ENCODE data around the gene SALL4.
"Not testable (repeated sequence)": the region's sequence is repeated elsewhere in the genome, so short reads cannot be mapped to it uniquely, and the experiment has no call there.

DNA sequence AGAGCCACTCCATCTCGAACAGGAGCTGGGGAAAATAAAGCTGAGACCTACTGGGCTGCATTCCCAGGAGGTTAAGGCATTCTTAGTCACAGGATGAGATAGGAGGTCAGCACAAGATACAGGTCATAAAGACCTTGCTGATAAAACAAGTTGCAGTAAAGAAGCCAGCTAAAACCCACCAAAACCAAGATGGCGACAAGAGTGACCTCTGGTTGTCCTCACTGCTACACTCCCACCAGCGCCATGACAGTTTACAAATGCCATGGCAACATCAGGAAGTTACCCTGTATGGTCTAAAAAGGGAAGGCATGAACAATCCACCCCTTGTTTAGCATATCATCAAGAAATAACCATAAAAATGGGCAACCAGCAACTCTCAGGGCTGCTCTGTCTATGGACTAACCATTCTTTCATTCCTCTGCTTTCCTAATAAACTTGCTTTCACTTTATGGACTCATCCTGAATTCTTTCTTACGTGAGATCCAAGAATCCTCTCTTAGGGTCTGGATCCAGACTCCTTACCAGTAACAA lies 24.0 kb downstream of the SALL4 start:
- not testable (repeated sequence) for TF ChIP-seq POLR2AphosphoS5 (IDR thresholded peaks at IDR 0.05; ENCODE audit: low read depth); EZH2 (IDR thresholded peaks at IDR 0.05; ENCODE audit: low read depth, unreplicated experiment); CREB1 (CRISPR knock-in tag; IDR thresholded peaks at IDR 0.05; ENCODE audit: low read depth); JUNB (IDR thresholded peaks at IDR 0.05; ENCODE audit: unreplicated experiment); STAT1 (IDR thresholded peaks at IDR 0.05; ENCODE audit: unreplicated experiment); EZH2phosphoT487 (IDR thresholded peaks at IDR 0.05; ENCODE audit: unreplicated experiment); NANOG (IDR thresholded peaks at IDR 0.05; ENCODE audit: borderline replicate concordance); ZNF331 (CRISPR knock-in tag; IDR thresholded peaks at IDR 0.05; ENCODE audit: low read depth); ZNF114 (CRISPR knock-in tag; IDR thresholded peaks at IDR 0.05)
- TF ChIP-seq, protein P1, sequence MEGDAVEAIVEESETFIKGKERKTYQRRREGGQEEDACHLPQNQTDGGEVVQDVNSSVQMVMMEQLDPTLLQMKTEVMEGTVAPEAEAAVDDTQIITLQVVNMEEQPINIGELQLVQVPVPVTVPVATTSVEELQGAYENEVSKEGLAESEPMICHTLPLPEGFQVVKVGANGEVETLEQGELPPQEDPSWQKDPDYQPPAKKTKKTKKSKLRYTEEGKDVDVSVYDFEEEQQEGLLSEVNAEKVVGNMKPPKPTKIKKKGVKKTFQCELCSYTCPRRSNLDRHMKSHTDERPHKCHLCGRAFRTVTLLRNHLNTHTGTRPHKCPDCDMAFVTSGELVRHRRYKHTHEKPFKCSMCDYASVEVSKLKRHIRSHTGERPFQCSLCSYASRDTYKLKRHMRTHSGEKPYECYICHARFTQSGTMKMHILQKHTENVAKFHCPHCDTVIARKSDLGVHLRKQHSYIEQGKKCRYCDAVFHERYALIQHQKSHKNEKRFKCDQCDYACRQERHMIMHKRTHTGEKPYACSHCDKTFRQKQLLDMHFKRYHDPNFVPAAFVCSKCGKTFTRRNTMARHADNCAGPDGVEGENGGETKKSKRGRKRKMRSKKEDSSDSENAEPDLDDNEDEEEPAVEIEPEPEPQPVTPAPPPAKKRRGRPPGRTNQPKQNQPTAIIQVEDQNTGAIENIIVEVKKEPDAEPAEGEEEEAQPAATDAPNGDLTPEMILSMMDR (conservative IDR thresholded peaks at IDR 0.05; ENCODE audit: low read depth in 2 of 2) = not testable (repeated sequence)
- TF ChIP-seq, protein P2, sequence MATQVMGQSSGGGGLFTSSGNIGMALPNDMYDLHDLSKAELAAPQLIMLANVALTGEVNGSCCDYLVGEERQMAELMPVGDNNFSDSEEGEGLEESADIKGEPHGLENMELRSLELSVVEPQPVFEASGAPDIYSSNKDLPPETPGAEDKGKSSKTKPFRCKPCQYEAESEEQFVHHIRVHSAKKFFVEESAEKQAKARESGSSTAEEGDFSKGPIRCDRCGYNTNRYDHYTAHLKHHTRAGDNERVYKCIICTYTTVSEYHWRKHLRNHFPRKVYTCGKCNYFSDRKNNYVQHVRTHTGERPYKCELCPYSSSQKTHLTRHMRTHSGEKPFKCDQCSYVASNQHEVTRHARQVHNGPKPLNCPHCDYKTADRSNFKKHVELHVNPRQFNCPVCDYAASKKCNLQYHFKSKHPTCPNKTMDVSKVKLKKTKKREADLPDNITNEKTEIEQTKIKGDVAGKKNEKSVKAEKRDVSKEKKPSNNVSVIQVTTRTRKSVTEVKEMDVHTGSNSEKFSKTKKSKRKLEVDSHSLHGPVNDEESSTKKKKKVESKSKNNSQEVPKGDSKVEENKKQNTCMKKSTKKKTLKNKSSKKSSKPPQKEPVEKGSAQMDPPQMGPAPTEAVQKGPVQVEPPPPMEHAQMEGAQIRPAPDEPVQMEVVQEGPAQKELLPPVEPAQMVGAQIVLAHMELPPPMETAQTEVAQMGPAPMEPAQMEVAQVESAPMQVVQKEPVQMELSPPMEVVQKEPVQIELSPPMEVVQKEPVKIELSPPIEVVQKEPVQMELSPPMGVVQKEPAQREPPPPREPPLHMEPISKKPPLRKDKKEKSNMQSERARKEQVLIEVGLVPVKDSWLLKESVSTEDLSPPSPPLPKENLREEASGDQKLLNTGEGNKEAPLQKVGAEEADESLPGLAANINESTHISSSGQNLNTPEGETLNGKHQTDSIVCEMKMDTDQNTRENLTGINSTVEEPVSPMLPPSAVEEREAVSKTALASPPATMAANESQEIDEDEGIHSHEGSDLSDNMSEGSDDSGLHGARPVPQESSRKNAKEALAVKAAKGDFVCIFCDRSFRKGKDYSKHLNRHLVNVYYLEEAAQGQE (IDR thresholded peaks at IDR 0.05; ENCODE audit: unreplicated experiment) = not testable (repeated sequence)
- TF ChIP-seq, protein P3, sequence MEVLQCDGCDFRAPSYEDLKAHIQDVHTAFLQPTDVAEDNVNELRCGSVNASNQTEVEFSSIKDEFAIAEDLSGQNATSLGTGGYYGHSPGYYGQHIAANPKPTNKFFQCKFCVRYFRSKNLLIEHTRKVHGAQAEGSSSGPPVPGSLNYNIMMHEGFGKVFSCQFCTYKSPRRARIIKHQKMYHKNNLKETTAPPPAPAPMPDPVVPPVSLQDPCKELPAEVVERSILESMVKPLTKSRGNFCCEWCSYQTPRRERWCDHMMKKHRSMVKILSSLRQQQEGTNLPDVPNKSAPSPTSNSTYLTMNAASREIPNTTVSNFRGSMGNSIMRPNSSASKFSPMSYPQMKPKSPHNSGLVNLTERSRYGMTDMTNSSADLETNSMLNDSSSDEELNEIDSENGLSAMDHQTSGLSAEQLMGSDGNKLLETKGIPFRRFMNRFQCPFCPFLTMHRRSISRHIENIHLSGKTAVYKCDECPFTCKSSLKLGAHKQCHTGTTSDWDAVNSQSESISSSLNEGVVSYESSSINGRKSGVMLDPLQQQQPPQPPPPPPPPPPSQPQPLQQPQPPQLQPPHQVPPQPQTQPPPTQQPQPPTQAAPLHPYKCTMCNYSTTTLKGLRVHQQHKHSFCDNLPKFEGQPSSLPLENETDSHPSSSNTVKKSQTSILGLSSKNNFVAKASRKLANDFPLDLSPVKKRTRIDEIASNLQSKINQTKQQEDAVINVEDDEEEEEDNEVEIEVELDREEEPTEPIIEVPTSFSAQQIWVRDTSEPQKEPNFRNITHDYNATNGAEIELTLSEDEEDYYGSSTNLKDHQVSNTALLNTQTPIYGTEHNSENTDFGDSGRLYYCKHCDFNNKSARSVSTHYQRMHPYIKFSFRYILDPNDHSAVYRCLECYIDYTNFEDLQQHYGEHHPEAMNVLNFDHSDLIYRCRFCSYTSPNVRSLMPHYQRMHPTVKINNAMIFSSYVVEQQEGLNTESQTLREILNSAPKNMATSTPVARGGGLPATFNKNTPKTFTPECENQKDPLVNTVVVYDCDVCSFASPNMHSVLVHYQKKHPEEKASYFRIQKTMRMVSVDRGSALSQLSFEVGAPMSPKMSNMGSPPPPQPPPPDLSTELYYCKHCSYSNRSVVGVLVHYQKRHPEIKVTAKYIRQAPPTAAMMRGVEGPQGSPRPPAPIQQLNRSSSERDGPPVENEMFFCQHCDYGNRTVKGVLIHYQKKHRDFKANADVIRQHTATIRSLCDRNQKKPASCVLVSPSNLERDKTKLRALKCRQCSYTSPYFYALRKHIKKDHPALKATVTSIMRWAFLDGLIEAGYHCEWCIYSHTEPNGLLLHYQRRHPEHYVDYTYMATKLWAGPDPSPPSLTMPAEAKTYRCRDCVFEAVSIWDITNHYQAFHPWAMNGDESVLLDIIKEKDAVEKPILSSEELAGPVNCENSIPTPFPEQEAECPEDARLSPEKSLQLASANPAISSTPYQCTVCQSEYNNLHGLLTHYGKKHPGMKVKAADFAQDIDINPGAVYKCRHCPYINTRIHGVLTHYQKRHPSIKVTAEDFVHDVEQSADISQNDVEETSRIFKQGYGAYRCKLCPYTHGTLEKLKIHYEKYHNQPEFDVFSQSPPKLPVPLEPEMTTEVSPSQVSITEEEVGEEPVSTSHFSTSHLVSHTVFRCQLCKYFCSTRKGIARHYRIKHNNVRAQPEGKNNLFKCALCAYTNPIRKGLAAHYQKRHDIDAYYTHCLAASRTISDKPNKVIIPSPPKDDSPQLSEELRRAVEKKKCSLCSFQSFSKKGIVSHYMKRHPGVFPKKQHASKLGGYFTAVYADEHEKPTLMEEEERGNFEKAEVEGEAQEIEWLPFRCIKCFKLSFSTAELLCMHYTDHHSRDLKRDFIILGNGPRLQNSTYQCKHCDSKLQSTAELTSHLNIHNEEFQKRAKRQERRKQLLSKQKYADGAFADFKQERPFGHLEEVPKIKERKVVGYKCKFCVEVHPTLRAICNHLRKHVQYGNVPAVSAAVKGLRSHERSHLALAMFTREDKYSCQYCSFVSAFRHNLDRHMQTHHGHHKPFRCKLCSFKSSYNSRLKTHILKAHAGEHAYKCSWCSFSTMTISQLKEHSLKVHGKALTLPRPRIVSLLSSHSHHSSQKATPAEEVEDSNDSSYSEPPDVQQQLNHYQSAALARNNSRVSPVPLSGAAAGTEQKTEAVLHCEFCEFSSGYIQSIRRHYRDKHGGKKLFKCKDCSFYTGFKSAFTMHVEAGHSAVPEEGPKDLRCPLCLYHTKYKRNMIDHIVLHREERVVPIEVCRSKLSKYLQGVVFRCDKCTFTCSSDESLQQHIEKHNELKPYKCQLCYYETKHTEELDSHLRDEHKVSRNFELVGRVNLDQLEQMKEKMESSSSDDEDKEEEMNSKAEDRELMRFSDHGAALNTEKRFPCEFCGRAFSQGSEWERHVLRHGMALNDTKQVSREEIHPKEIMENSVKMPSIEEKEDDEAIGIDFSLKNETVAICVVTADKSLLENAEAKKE (CRISPR knock-in tag; IDR thresholded peaks at IDR 0.05) = not testable (repeated sequence)
- TF ChIP-seq, protein P4, sequence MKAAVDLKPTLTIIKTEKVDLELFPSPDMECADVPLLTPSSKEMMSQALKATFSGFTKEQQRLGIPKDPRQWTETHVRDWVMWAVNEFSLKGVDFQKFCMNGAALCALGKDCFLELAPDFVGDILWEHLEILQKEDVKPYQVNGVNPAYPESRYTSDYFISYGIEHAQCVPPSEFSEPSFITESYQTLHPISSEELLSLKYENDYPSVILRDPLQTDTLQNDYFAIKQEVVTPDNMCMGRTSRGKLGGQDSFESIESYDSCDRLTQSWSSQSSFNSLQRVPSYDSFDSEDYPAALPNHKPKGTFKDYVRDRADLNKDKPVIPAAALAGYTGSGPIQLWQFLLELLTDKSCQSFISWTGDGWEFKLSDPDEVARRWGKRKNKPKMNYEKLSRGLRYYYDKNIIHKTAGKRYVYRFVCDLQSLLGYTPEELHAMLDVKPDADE (IDR thresholded peaks at IDR 0.05) = not testable (repeated sequence)

Data from GM23338 (cell line).